K562 treated with DMSO at 1 percent for 48 hours (cell line): ENCODE data around the gene FRG1. TPM values are rescaled to one million over a fixed set of nuclear protein-coding genes. Genes with fewer than 3 reads are reported as not detected.

ENCODE experiments used
- total RNA-seq: library from RNA; unstranded; fragments of 300-600 nt; gene quantifications from 2 replicates; pipeline ENCODE4 v1.2.3, GENCODE V29; 2022; ENCODE audit warnings: low replicate concordance; ENCODE audit errors: extremely low read depth

FRG1 gene
- total RNA-seq, result not detected in 2 replicates

GRCh38 chr4:189940178-189941004 is at the start of gene FRG1:
TSS of gene FRG1 (plus strand) at chr4:189940872. CDS start at chr4:189941010, 138 bp downstream.

Other genes starting within 250 kb of the FRG1 start
- gene FRG2, start 86.4 kb downstream of the FRG1 start, total RNA-seq, result not detected in 2 replicates
- not detected in 2 replicates for gene DBET, start 123.6 kb downstream of the FRG1 start, total RNA-seq
- not detected in 2 replicates for gene DUX4, start 232.9 kb downstream of the FRG1 start, total RNA-seq